ENCODE results near the gene TSC22D4.

The TSC22D4 gene

DNA sequence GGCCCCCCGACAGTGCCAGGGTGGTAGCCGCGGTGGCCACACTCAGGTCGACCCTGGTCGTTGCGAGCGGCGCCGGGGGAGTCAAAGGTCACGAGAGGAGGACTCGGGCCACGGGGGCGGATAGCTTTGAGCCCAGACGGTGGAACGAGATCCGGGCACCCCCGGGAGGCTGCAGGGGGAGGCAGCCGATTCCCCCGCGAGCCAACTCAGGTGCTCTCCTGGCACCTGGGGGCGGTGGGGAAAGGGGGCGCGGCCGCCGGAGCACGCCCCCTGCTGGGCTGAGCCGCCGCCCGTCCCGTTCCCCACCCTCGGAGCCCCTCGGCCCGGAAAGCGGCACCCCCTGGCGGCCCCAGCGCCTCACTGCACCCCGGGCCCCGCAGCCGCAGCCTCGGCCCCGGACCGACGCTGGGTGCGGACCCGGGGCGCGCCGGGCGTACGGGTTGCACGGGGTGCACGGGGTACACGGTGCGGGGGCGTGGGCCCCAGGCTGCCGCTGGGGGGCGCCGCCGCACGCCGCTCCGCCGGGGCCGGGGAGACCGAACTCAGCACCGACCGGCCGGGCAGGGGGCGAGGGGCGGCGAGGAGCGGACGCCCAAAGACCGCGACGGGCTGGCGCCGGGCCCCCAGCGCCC lies 4.2 kb upstream of the TSC22D4 start:
- no peaks in the 10 kb centered on the region for H3K36me3 ChIP-seq (ENCODE audit: control insufficient read depth, insufficient read depth, low read length, severe bottlenecking)
- H3K4me1 ChIP-seq (ENCODE audit: control insufficient read depth, insufficient read depth, low read length) = peaks cover 5% of the 10 kb centered on the region
- peak overlapping the region; percentile 77 for H3K9ac ChIP-seq (ENCODE audit: low read length)
- DNase-seq (ENCODE audit: low read depth) = peak; percentile 84
- H3K27me3 ChIP-seq (replicated peaks; ENCODE audit: control insufficient read depth, insufficient read depth, low read length) = no peaks in the 10 kb centered on the region
- peak overlapping the region; percentile 81 for H3K4me3 ChIP-seq (ENCODE audit: low read length)
- no peaks in the 10 kb centered on the region for H3K9me3 ChIP-seq (ENCODE audit: control insufficient read depth, low read length)

DNA sequence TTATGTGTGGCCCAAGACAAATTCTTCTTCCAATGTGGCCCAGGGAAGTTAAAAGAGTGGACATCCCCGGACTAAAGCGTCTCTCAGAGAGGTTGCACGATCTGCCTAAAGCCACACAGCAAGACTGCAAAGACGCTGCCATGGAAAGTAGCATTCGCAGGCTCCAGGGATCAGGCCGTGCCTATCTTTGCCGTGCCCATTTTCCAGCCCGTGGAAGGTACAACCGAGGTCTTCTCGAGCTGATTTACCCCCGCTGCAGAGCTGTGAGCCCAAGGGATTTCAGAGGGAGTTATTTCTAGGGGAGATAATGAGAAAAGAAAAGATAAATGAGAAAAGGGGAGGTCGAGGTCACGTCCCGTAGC lies 3.7 kb upstream of the TSC22D4 start:
- Histone ChIP-seq H3K9ac (ENCODE audit: low read length) (peak overlapping the region; percentile 77), H3K36me3 (ENCODE audit: control insufficient read depth, insufficient read depth, low read length, severe bottlenecking) (no peaks in the 10 kb centered on the region), H3K9me3 (ENCODE audit: control insufficient read depth, low read length) (no peaks in the 10 kb centered on the region), H3K4me1 (ENCODE audit: control insufficient read depth, insufficient read depth, low read length) (peaks cover 5% of the 10 kb centered on the region), H3K4me3 (ENCODE audit: low read length) (peak overlapping the region; percentile 81), H3K27me3 (replicated peaks; ENCODE audit: control insufficient read depth, insufficient read depth, low read length) (no peaks in the 10 kb centered on the region)
- DNase-seq (ENCODE audit: low read depth) = no peak

DNA sequence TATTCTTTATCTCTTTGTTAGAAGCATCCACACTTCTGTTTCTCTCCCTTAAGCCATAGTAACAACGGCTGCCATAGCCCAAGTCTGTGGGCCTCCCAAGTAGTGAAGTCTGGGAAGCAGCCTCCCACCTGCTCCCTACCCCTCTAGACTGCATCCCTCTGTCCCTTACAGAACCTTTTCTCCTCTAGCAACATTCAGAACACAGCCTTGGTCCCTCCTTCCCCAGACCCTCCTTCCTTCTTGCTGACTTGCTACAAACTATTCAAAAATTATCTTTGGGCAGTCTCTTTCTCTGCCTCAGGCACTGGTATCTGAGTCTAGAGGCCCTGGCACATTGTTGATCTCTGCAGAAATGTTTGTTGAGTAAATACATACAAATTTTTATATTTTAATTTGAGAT lies 2.5 kb upstream of the TSC22D4 start:
- H3K9me3 ChIP-seq (ENCODE audit: control insufficient read depth, low read length) = no peaks in the 10 kb centered on the region
- no peak overlapping the region for H3K4me3 ChIP-seq (ENCODE audit: low read length)
- no peaks in the 10 kb centered on the region for H3K27me3 ChIP-seq (replicated peaks; ENCODE audit: control insufficient read depth, insufficient read depth, low read length)
- DNase-seq (ENCODE audit: low read depth) = no peak
- H3K4me1 ChIP-seq (ENCODE audit: control insufficient read depth, insufficient read depth, low read length) = peaks cover 12% of the 10 kb centered on the region
- no peaks in the 10 kb centered on the region for H3K36me3 ChIP-seq (ENCODE audit: control insufficient read depth, insufficient read depth, low read length, severe bottlenecking)
- no peak overlapping the region for H3K9ac ChIP-seq (ENCODE audit: low read length)

DNA sequence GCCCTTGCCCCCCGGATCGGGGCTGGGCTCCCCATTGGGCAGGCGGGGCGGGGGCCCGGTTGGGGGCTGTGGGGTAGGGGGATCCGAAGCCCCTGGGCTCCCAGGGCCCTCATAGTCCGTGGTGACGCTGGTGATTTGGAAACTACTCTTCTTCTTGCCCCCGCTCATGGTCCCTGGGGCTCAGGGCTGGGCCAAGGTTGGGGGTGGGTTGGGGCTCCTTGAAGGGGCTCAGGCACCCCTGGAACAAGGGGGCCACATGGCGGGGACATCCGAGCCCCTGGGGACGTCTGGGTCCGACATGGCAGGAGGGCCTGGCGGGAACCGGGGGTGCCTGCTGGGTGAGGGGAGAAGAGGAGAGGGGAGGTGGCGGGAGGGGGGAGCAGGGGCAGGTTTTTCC lies 1.1 kb downstream of the TSC22D4 start:
- Histone ChIP-seq H3K4me1 (ENCODE audit: control insufficient read depth, insufficient read depth, low read length) (peaks cover 29% of the 10 kb centered on the region), H3K4me3 (ENCODE audit: low read length) (peak overlapping the region; percentile 97)
- peak; percentile 27 for DNase-seq (ENCODE audit: low read depth)

DNA sequence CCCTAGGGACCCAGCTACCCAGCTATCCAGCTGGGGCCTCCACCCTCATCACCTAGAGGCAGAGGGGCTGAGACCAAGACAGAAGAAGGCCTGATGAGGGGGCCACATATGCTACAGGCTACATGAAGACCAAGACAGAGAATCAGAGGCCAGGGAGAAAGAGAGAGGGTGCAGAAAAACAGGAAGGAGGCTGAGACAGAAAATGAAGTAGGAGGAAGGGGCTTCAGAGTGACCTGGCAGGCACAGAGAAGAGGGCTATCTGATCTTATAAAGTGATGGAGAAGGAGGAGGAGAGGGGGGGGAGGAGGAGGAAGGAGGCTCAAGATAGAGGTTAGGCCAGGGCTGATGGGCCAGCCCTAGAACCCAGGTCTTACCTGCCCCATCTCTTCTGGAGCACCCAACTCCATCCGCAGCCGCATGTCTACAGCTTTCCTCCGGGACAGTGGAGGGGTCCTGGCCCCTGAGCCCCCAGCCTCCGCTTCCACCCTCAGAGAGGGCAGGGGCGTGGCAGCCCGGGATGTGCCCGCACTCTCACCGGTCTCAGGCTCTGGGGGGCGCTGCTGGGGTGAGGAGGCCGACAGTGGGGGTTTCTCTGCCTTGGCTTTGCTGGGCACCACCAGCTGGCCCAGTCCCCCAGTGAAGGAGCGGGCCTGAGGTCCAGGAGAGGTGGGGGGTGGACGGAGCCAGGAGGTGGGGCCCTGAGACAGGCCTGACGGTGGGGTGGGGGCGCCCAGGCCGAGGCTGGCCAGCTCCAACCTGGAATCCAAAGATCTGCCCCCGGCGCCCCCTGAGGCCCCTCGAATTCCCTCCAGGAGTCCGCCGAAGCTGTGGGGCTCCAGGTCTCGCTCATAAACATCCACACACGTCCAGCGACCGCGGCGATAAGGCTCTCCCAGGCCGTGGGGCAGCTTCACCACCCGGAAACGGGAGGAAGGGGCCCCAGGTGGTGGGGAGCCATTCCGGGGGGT lies 1.8 kb downstream of the TSC22D4 start:
- Histone ChIP-seq H3K4me3 (ENCODE audit: low read length) (peak overlapping the region; percentile 97), H3K9ac (ENCODE audit: low read length) (peak overlapping the region; percentile 97), H3K36me3 (ENCODE audit: control insufficient read depth, insufficient read depth, low read length, severe bottlenecking) (peaks cover 11% of the 10 kb centered on the region), H3K27me3 (replicated peaks; ENCODE audit: control insufficient read depth, insufficient read depth, low read length) (no peaks in the 10 kb centered on the region), H3K9me3 (ENCODE audit: control insufficient read depth, low read length) (no peaks in the 10 kb centered on the region), H3K4me1 (ENCODE audit: control insufficient read depth, insufficient read depth, low read length) (peaks cover 30% of the 10 kb centered on the region)
- peak; percentile 51 for DNase-seq (ENCODE audit: low read depth)

More for the DNA sequence above, 1.1 kb downstream of the TSC22D4 start:
- Histone ChIP-seq H3K27me3 (replicated peaks; ENCODE audit: control insufficient read depth, insufficient read depth, low read length) (no peaks in the 10 kb centered on the region), H3K9me3 (ENCODE audit: control insufficient read depth, low read length) (no peaks in the 10 kb centered on the region), H3K9ac (ENCODE audit: low read length) (peak overlapping the region; percentile 97), H3K36me3 (ENCODE audit: control insufficient read depth, insufficient read depth, low read length, severe bottlenecking) (peaks cover 11% of the 10 kb centered on the region)

DNA sequence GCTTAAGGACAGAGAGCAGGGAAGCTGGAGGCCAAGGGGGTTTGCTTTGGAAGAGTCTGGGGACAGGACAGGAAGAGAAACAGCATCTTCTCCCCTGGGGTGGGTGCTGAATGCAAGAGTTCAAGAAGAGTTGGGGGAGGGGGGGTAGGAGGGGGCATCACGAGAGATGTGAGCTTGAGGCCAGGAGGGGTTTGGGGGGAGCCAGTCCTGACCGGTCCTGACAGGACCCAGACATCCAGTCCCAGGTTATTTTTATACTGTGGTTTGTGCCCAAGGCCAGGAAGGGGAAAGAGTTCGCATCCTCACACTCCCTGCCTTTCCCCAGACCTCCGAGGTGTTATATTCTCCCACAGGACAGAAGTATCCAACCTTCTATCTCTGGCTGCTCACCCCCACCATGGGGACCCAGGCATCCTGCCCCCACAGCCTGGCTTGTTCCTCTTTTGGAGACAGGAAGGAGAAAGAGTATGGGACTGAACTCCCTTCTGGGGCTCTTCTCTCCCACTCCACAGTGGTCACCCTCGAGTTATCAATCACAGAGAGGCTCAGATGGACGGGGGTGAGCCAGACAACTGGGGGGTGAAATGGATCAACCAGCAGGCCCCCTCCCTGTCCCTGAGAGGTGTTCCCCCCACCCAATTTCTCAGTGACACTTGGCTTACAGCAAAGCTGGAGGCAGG lies 2.8 kb downstream of the TSC22D4 start:
- H3K36me3 ChIP-seq (ENCODE audit: control insufficient read depth, insufficient read depth, low read length, severe bottlenecking) = peaks cover 16% of the 10 kb centered on the region
- peak; percentile 13 for DNase-seq (ENCODE audit: low read depth)
- peak overlapping the region; percentile 97 for H3K4me3 ChIP-seq (ENCODE audit: low read length)
- no peaks in the 10 kb centered on the region for H3K27me3 ChIP-seq (replicated peaks; ENCODE audit: control insufficient read depth, insufficient read depth, low read length)
- H3K9ac ChIP-seq (ENCODE audit: low read length) = peak overlapping the region; percentile 97
- no peaks in the 10 kb centered on the region for H3K9me3 ChIP-seq (ENCODE audit: control insufficient read depth, low read length)
- H3K4me1 ChIP-seq (ENCODE audit: control insufficient read depth, insufficient read depth, low read length) = peaks cover 30% of the 10 kb centered on the region

DNA sequence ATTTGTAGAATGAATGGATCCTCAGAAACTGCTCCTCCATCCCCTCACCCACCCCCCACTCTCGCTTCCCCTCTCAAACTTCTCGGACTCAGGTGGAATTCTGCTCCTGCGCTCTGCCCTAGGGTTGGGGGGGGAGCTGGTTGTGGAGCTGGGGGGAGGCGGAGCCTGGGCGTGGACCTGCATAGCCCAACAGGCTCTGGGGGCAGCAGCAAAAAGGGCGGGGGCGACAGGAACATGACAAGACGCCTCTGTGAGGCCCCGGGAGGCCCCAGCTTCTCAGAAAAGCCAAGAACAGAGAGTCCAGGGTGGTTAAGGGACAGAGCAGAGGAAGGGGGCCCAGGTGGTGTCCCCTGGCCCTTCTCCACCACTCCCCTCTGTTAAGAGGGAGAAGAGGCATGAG lies 3.5 kb downstream of the TSC22D4 start:
- Histone ChIP-seq H3K4me3 (ENCODE audit: low read length) (peak overlapping the region; percentile 67), H3K4me1 (ENCODE audit: control insufficient read depth, insufficient read depth, low read length) (peaks cover 30% of the 10 kb centered on the region)
- DNase-seq (ENCODE audit: low read depth) = no peak

DNA sequence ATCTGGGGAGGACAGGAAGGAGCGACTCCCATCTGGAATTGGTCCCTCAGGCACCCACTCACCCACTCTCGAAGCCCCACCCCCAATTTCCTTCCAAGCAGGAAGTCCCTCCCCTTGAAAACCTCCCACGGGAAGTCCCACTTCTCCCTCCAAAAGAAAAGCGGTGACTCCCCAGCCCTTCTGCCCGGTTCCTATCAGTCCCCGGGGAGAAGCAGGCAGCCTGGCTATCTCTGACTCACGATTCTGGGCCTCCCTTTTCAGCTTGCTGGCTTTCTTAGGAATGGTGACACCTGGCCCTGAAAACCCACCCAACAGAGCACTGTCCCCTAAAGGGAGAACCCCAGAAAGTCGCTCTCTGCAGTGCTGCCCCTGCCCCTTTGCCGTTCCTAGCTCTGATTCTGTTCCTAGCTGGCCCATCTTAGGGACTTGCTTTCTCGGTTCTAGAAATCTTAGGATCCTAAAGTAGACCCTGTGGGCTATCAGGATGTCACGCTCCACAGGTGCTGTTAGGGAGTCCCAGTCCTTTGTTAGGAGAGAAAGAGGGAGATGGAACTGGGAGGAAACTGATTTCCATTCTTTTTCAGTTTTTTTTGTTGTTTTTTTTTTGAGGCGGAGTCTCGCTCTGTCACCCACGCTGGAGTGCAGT lies 6.0 kb downstream of the TSC22D4 start:
- Histone ChIP-seq H3K4me1 (ENCODE audit: control insufficient read depth, insufficient read depth, low read length) (peaks cover 27% of the 10 kb centered on the region), H3K4me3 (ENCODE audit: low read length) (no peak overlapping the region), H3K9ac (ENCODE audit: low read length) (peak overlapping the region; percentile 31), H3K36me3 (ENCODE audit: control insufficient read depth, insufficient read depth, low read length, severe bottlenecking) (peaks cover 28% of the 10 kb centered on the region), H3K27me3 (replicated peaks; ENCODE audit: control insufficient read depth, insufficient read depth, low read length) (no peaks in the 10 kb centered on the region), H3K9me3 (ENCODE audit: control insufficient read depth, low read length) (no peaks in the 10 kb centered on the region)
- DNase-seq (ENCODE audit: low read depth) = peak; percentile 24

More for the DNA sequence above, 3.5 kb downstream of the TSC22D4 start:
- peak overlapping the region; percentile 97 for H3K9ac ChIP-seq (ENCODE audit: low read length)
- peaks cover 18% of the 10 kb centered on the region for H3K36me3 ChIP-seq (ENCODE audit: control insufficient read depth, insufficient read depth, low read length, severe bottlenecking)
- H3K9me3 ChIP-seq (ENCODE audit: control insufficient read depth, low read length) = no peaks in the 10 kb centered on the region
- H3K27me3 ChIP-seq (replicated peaks; ENCODE audit: control insufficient read depth, insufficient read depth, low read length) = no peaks in the 10 kb centered on the region

DNA sequence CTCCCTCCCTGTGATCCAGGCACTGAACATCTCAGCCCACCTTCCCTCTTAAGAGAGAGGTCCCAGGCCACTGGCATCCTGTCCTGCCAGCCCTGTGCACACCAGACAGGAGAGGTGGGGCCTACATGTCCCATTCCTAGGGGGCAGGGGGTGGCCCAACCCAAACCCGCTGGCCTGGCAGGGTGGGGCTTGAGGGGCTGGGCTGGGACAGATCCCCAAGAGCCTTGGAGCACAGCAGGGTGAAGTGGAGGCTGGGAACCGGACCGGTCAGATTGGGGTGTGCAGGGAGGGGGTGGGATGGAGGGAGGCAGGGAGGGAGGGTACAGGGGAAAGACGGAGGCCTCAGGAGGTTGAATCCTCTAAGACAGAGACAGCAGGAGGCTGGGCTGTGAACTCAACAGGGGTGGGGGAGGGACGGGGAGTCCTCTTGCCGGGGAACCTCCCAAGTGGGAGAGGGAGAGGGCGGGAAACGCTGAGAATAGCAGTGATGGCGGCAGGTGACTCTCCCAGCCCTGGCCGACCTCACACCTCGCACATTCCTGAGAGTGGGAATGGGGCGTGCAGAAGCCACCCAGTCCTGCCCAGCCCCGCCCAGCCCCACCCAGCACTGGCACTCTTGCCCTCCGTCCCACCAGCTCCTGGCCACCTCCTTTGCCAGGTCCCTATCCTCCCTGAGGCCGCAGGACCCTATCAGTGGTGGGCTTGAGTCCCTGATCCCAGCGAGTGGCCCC lies 6.7 kb downstream of the TSC22D4 start:
- H3K4me3 ChIP-seq (ENCODE audit: low read length) = no peak overlapping the region
- no peak overlapping the region for H3K9ac ChIP-seq (ENCODE audit: low read length)
- H3K27me3 ChIP-seq (replicated peaks; ENCODE audit: control insufficient read depth, insufficient read depth, low read length) = no peaks in the 10 kb centered on the region
- H3K4me1 ChIP-seq (ENCODE audit: control insufficient read depth, insufficient read depth, low read length) = peaks cover 27% of the 10 kb centered on the region
- no peaks in the 10 kb centered on the region for H3K9me3 ChIP-seq (ENCODE audit: control insufficient read depth, low read length)
- no peak for DNase-seq (ENCODE audit: low read depth)
- H3K36me3 ChIP-seq (ENCODE audit: control insufficient read depth, insufficient read depth, low read length, severe bottlenecking) = peaks cover 28% of the 10 kb centered on the region

DNA sequence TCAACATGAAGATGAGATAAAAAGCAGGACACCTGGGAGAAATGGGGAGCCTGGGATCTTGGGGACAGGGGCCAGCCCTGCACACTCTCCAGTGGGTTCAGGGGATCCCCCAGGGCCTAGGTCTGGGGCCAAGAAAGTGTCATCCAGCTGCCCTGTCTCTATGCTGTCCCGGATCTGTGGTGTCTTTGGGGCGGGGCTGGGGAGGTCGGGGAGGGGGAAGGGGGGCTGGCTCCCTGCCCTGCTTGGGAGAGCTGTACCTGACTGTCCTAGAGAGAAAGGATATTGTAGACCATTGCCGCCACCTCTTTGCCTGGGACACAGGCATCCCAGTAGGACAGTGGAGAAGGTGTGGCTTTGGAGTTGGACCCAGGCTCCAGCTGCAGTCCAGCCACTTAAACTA lies 8.0 kb downstream of the TSC22D4 start:
- Histone ChIP-seq H3K36me3 (ENCODE audit: control insufficient read depth, insufficient read depth, low read length, severe bottlenecking) (peaks cover 28% of the 10 kb centered on the region), H3K9ac (ENCODE audit: low read length) (no peak overlapping the region), H3K4me3 (ENCODE audit: low read length) (no peak overlapping the region), H3K4me1 (ENCODE audit: control insufficient read depth, insufficient read depth, low read length) (peaks cover 17% of the 10 kb centered on the region), H3K27me3 (replicated peaks; ENCODE audit: control insufficient read depth, insufficient read depth, low read length) (no peaks in the 10 kb centered on the region), H3K9me3 (ENCODE audit: control insufficient read depth, low read length) (no peaks in the 10 kb centered on the region)
- no peak for DNase-seq (ENCODE audit: low read depth)

Measured in adipocyte (in vitro differentiated cells).